H1 (cell line): ENCODE measurements around the gene NCK2.

Source experiments
- CHD7 ChIP-seq: fragments of 300-600 bp; sonication (generic); IDR thresholded peaks from 2 replicates; pipeline ENCODE4 v1.7.1; 2012; ENCODE audit warnings: low read length, moderate library complexity, mild to moderate bottlenecking, inconsistent platforms; ENCODE audit not compliant: insufficient replicate concordance
- TEAD4 ChIP-seq: IDR thresholded peaks from 2 replicates; pipeline ENCODE4 v1.6.1; 2012; ENCODE audit warnings: low read depth, low read length, inconsistent platforms, mixed read lengths

GRCh38 chr2:105904938-105905337, 160.2 kb downstream of the NCK2 start:
- TF ChIP-seq TEAD4 (no peak), CHD7 (no peak)
